Nephron progenitor cell (in vitro differentiated cells): ENCODE measurements around the gene PRPSAP2.
"Not testable (repeated sequence)": the region's sequence is repeated elsewhere in the genome, so short reads cannot be mapped to it uniquely, and the experiment has no call there.

Experiments
- DNase-seq: peaks from one replicate; pipeline ENCODE4 v3.0.0; 2021
- H3K27ac Mint-ChIP-seq: 2 replicates; pipeline ENCODE4 v1.8.0; 2021; ENCODE audit warnings: mild to moderate bottlenecking, moderate library complexity, mixed read lengths
- H3K27me3 Mint-ChIP-seq: 2 replicates; pipeline ENCODE4 v1.8.0; 2021; ENCODE audit warnings: mild to moderate bottlenecking, low read depth, mixed read lengths; ENCODE audit not compliant: poor library complexity
- H3K36me3 Mint-ChIP-seq: 2 replicates; pipeline ENCODE4 v1.8.0; 2021; ENCODE audit warnings: low read depth, mixed read lengths
- H3K4me1 Mint-ChIP-seq: 2 replicates; pipeline ENCODE4 v1.8.0; 2021; ENCODE audit warnings: mixed read lengths
- H3K4me3 Mint-ChIP-seq: 2 replicates; pipeline ENCODE4 v1.8.0; 2021; ENCODE audit warnings: mild to moderate bottlenecking, moderate library complexity, mixed read lengths
- H3K9me3 Mint-ChIP-seq: 2 replicates; pipeline ENCODE4 v1.8.0; 2021; ENCODE audit warnings: mild to moderate bottlenecking, moderate library complexity, mixed read lengths
- CTCF ChIP-seq: fragments of 200-600 bp; sonication (generic); IDR thresholded peaks from 2 replicates; pipeline ENCODE4 v1.5.0; 2021; ENCODE audit warnings: antibody characterized with exemption

Gene PRPSAP2

GRCh38 chr17:18955009-18955408 lies 97.1 kb downstream of the PRPSAP2 start:
- TF ChIP-seq CTCF, result no peak
- peaks cover 19% of the 10 kb centered on the region for H3K27me3 Mint-ChIP-seq
- H3K9me3 Mint-ChIP-seq, result no peaks in the 10 kb centered on the region
- H3K4me3 Mint-ChIP-seq, result no peak overlapping the region
- no peaks in the 10 kb centered on the region for H3K4me1 Mint-ChIP-seq
- no peak overlapping the region for H3K27ac Mint-ChIP-seq
- no peaks in the 10 kb centered on the region for H3K36me3 Mint-ChIP-seq
- DNase-seq, result no peak

DNA sequence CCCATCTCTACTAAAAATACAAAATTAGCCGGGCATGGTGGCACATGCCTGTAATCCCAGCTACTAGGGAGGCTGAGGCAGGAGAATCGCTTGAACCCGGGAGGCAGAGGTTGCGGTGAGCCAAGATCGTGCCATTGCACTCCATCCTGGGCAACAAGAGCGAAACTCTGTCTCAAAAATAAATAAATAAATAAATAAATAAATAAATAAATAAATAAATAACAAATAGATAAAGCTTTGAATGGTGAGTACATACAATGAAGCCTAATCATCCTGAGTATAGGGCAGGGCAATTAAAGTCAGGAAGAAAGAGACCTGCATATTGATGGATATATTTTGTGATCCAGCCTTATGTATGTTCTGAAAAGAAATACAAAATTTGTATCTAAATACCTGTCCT lies 98.1 kb downstream of the PRPSAP2 start:
- not testable (repeated sequence) for H3K4me1 Mint-ChIP-seq, H3K4me3 Mint-ChIP-seq, DNase-seq, H3K9me3 Mint-ChIP-seq, H3K36me3 Mint-ChIP-seq, H3K27ac Mint-ChIP-seq
- H3K27me3 Mint-ChIP-seq, result peaks cover 18% of the 10 kb centered on the region

DNA sequence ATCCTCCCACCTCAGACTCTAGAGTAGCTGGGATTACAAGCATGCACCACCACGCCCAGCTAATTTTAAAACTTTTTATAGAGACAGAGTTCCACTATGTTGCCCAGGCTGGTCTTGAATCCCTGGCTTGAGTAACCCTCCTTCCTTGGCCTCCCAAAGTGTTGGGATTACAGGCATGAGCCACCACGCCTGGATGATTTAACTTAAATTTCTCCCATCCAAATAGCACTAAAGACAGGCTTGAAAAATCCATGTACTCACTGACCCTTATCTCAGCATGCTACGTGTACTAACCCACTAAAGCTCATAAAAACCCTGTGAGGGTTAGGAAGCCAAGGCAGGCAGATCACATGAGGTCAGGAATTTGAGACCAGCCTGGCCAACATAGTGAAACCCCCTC lies 98.7 kb downstream of the PRPSAP2 start:
- Mint-ChIP-seq H3K4me3 (no peak overlapping the region), H3K9me3 (no peaks in the 10 kb centered on the region), H3K36me3 (no peaks in the 10 kb centered on the region), H3K27me3 (peaks cover 13% of the 10 kb centered on the region), H3K4me1 (peaks cover 11% of the 10 kb centered on the region), H3K27ac (no peak overlapping the region)
- DNase-seq, result no peak
- TF ChIP-seq CTCF, result no peak

GRCh38 chr17:18957831-18958230 lies 99.9 kb downstream of the PRPSAP2 start:
- Mint-ChIP-seq H3K36me3 (no peaks in the 10 kb centered on the region), H3K27ac (no peak overlapping the region), H3K9me3 (no peaks in the 10 kb centered on the region), H3K4me3 (no peak overlapping the region), H3K27me3 (peaks cover 9% of the 10 kb centered on the region), H3K4me1 (peaks cover 24% of the 10 kb centered on the region)
- no peak for TF ChIP-seq CTCF
- DNase-seq, result no peak

DNA sequence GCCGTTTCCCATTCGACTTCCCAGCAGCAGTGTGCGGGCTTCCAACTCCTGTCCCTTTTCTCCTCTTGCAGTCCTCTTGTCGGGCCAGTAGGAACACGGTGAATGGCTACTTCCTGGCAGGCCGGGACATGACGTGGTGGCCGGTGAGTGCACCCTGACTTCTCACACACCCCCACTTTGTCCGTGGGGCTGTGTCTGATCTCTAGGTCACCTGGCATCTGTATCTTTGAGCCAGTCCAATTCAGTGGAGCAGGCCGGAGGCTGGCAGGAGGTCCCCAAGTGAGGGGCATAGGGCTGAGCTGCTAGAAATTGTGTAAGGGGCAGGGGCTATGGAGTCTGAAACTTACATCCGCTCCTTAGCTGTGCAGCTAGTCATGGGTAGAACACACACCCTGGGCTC lies 100.7 kb downstream of the PRPSAP2 start:
- DNase-seq, result no peak
- Mint-ChIP-seq H3K9me3 (no peaks in the 10 kb centered on the region), H3K4me1 (peaks cover 28% of the 10 kb centered on the region), H3K4me3 (no peak overlapping the region), H3K36me3 (no peaks in the 10 kb centered on the region), H3K27ac (peak overlapping the region; percentile 73), H3K27me3 (peaks cover 9% of the 10 kb centered on the region)
- TF ChIP-seq CTCF, result no peak

DNA sequence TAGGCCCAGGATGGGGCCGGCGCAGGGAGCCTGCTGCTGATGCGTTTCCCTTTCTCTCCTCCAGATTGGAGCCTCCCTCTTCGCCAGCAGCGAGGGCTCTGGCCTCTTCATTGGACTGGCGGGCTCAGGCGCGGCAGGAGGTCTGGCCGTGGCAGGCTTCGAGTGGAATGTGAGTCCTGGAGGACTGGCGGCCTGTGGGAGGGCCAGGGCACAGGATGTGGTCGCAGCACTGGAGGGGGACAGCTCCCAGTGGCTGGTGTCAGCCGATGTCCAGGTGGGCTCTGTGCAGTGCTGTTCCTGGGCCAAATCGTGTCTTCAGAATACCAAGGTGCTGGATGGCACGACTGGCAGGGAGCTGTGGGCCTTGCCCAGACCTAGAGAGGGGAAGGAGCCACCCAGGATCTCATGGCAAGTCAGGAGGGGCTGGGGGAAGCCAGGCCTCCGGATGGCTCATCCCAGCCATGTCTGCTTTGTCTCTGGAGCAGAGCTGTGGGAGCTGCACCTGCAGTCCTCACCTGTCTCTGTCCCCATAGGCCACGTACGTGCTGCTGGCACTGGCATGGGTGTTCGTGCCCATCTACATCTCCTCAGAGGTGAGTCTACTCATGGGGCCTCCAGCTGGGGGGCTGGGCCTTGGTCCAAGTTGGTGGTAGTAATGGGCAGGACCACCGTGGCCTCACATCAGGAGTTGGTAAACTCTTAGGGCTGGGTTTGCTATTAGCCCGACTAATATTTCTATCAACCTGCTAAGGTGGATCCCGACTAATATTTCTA lies 101.3 kb downstream of the PRPSAP2 start:
- peaks cover 34% of the 10 kb centered on the region for H3K4me1 Mint-ChIP-seq
- no peaks in the 10 kb centered on the region for H3K36me3 Mint-ChIP-seq
- DNase-seq, result peak; percentile 33
- no peaks in the 10 kb centered on the region for H3K9me3 Mint-ChIP-seq
- no peak for TF ChIP-seq CTCF
- H3K4me3 Mint-ChIP-seq, result no peak overlapping the region
- H3K27ac Mint-ChIP-seq, result no peak overlapping the region
- peaks cover 9% of the 10 kb centered on the region for H3K27me3 Mint-ChIP-seq
